Heart left ventricle (tissue), 16 donors: ENCODE data around the gene SLC25A14. TPM values are rescaled to one million over a fixed set of nuclear protein-coding genes. Genes with fewer than 3 reads are reported as not detected.
"Not testable (repeated sequence)": the region's sequence is repeated elsewhere in the genome, so short reads cannot be mapped to it uniquely, and the experiment has no call there.

ENCODE experiments used
- ATAC-seq, 4 donors: fragments of 200-7000 bp; cut with Tn5 transposase; one replicate each; pipeline ENCODE4 v1.9.1; 2020 to 2022; ENCODE audit warnings: moderate library complexity in 4 of 4, mild to moderate bottlenecking in 3 of 4, moderate number of reproducible peaks in 1 of 4
- DNase-seq, 5 donors: peaks; one replicate each; pipeline ENCODE4 v3.0.0-alpha.2; 2020
- H3K27ac ChIP-seq, 12 donors: fragments of 200-600 bp; sonication (generic) in 4 of 12; one replicate each; pipeline versions ENCODE4 v1.5.0 to v1.8.0; 2016 to 2022; ENCODE audit warnings: mild to moderate bottlenecking in 2 of 12
- H3K27me3 ChIP-seq, 9 donors: fragments of 200-600 bp; sonication (generic) in 2 of 9; one replicate each; pipeline versions ENCODE4 v1.5.1 to v1.8.0; 2016 to 2022; ENCODE audit warnings: mild to moderate bottlenecking in 3 of 9
- H3K36me3 ChIP-seq, 9 donors: fragments of 200-600 bp; sonication (generic) in 2 of 9; one replicate each; pipeline versions ENCODE4 v1.5.0 to v1.8.0; 2018 to 2022; ENCODE audit warnings: mild to moderate bottlenecking in 2 of 9
- H3K4me1 ChIP-seq, 12 donors: fragments of 200-600 bp; sonication (generic) in 4 of 12; one replicate each; pipeline versions ENCODE4 v1.5.0 to v1.8.0; 2016 to 2022; ENCODE audit warnings: mild to moderate bottlenecking in 3 of 12
- H3K4me3 ChIP-seq, 12 donors: fragments of 200-600 bp; sonication (generic) in 4 of 12; one replicate each; pipeline versions ENCODE4 v1.5.0 to v1.8.0; 2017 to 2022; ENCODE audit warnings: mild to moderate bottlenecking in 9 of 12, moderate library complexity in 4 of 12
- H3K9me3 ChIP-seq, 12 donors: fragments of 200-600 bp; sonication (generic) in 4 of 12; one replicate each; pipeline versions ENCODE4 v1.5.0 to v1.8.0; 2016 to 2022; ENCODE audit warnings: mild to moderate bottlenecking in 1 of 12
- POLR2A ChIP-seq, 2 donors: fragments of 450-650 bp; IDR thresholded peaks; one replicate each; pipeline ENCODE4 v1.6.1; 2017; ENCODE audit warnings: antibody characterized with exemption in 2 of 2, mild to moderate bottlenecking in 2 of 2, moderate library complexity in 2 of 2
- WGBS, 4 donors: extraction: QIAGEN DNeasy Blood & Tissue Kit in 2 of 4; methylation state at CpG; one replicate each; pipeline versions ENCODE4 v1.1.5 to v1.1.7; 2013 to 2018; 5-methylcytosine and 5-hydroxymethylcytosine counted together
- intact Hi-C, 10 donors: fragments of 100-400 bp; cut with DNase I; formaldehyde crosslinking; loops; one replicate each; pipeline versions ENCODE4 v1.11.1 to v1.14.2; 2022
- polyA plus RNA-seq, 2 donors: library from polyadenylated mRNA; stranded (reverse); fragments of 200-250 nt; gene quantifications; one replicate each; pipeline ENCODE4 v1.2.3, GENCODE V29; 2013
- total RNA-seq, 9 donors: library from RNA; depleted of rRNA in 2 of 9; stranded (reverse); fragments of >200 nt in 2 of 9; fragmentation: NEBNext Ultra II Directional in 3 of 9; extraction: Animal tissue kit (Norgen Biotek cat#: 25700) in 3 of 9; gene quantifications; one replicate each; pipeline versions ENCODE4 v1.1.0 to v1.2.4, GENCODE V29; 2016 to 2023
- TF ChIP-seq, protein P1 (sequence below), 12 donors: fragments of 200-600 bp; sonication (generic) in 4 of 12; IDR thresholded peaks; one replicate each; pipeline versions ENCODE4 v1.5.0 to v1.8.0; 2018 to 2022; ENCODE audit warnings: antibody characterized with exemption in 12 of 12, mild to moderate bottlenecking in 5 of 12
- donor health status: ischemic (EF 13 %, LVEDD 7.1; RV severe dilation, severe dysfunction).
- donor health status: healthy with polysubstance abuse.
- donor health status: DM: no; HTN: yes; CAD: no.
- donor health status: DM: no; HTN: no; CAD: no.
- donor health status: ischemic (EF 25% LVEDD 6.9; RV normal size, moderate dysfunction).
- donor health status: ischemic (EF 25% LVEDD 5.7; RV mildly dilated, moderate dysfunction).
- donor health status: healthy.
- donor health status: DM: yes; HTN: yes; CAD: no.
- donor health status: ischemic (EF 35%, LVEDD 5.7; RV mildly dilated, moderate dysfunction).
- donor health status: nonischemic (EF 11% LVEDD 7.7; RV severe dilation, severe dysfunction).
- donor health status: DM: yes; HTN: yes; CAD: no.
- donor health status: PGD.
- donor health status: ischemic (EF 29% LVEDD 5.4; RV normal size, mild dysfunction).
- donor health status: nonischemic (EF 23%, LVEDD 6.1; RV moderate dilation, normal function).

Gene SLC25A14
- total and polyA plus RNA-seq, 11 donors = 5.7 to 17.7 (median 7.1) TPM

DNA sequence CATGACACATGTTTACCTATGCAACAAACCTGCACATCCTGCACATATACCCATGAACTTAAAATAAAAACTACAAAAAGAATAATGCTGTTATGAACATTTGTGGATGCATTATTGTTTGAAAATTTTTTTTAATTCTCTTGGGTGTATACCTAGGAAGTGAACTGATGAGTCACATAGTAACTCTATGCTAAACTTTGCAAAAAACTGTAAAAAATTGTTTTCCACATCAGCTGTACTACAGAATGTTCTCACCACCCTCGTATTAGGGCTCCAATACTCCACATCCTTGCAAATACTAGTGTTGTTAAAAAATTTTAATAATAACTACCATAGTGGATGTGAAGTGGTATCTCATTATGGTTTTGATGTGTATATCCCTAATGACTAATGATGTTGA, 37.7 kb upstream of the SLC25A14 start:
- Histone ChIP-seq H3K27ac (no peak overlapping the region), H3K36me3 (no peaks in the 10 kb centered on the region), H3K9me3 (peaks cover 0 to 7% (median 0%) of the 10 kb centered on the region in 12 donors), H3K27me3 (peaks cover 0 to 7% (median 0%) of the 10 kb centered on the region in 9 donors), H3K4me1 (no peaks in the 10 kb centered on the region), H3K4me3 (no peak overlapping the region)
- no peak for TF ChIP-seq POLR2A (IDR thresholded peaks at IDR 0.05)
- TF ChIP-seq, protein P1, sequence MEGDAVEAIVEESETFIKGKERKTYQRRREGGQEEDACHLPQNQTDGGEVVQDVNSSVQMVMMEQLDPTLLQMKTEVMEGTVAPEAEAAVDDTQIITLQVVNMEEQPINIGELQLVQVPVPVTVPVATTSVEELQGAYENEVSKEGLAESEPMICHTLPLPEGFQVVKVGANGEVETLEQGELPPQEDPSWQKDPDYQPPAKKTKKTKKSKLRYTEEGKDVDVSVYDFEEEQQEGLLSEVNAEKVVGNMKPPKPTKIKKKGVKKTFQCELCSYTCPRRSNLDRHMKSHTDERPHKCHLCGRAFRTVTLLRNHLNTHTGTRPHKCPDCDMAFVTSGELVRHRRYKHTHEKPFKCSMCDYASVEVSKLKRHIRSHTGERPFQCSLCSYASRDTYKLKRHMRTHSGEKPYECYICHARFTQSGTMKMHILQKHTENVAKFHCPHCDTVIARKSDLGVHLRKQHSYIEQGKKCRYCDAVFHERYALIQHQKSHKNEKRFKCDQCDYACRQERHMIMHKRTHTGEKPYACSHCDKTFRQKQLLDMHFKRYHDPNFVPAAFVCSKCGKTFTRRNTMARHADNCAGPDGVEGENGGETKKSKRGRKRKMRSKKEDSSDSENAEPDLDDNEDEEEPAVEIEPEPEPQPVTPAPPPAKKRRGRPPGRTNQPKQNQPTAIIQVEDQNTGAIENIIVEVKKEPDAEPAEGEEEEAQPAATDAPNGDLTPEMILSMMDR (IDR thresholded peaks at IDR 0.05) = no peak
- ATAC-seq (no peak), DNase-seq (no peak)
- 46 to 65% (median 62%) methylated on average over 1 of the region's 1 CpG for WGBS, 4 donors
- intact Hi-C loops = no loop called here

DNA sequence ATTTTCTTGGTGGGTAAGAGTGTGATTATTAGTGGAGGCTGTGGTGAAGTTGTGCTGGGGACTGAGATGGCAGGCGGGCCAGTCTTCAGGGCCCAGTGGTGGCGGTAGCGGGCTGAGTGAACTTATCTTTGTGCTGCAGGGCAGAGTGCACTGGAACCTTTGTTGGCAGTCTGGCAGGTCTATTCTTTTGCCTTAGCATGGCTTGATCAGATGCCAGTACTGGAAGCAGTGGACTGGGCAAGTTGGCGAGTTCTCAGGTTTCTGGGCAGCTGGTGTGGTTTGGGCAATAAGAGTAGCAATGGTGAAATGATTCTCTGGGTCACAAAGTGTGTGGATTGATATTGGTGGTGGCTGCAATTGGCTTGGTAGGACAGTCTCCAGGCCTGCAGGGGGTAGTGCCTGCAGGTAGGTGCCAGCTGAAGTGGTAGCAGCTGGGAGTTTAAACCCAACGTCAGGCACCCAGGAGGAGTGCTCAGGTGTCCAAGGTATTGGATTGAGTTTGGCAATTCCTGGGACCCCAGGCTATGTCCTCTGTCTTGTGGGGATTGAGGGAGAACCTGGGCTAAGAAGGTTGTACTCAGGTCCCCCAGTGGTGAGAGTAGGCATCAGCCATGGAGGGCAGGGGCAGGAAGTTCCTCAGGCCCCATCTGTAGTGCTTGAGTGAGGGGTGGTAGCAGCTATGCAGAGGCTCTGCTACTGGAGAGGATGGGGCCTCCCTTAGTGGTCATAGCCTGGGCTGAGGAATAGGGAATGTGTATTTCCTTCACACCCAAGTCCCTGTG, 34.9 kb upstream of the SLC25A14 start:
- WGBS, 4 donors = 72 to 96% (median 82%) methylated on average over 5 of the region's 5 CpGs
- intact Hi-C loops = no loop called here
- no peaks in the 10 kb centered on the region for H3K36me3 ChIP-seq
- peaks cover 0 to 7% (median 0%) of the 10 kb centered on the region in 12 donors for H3K9me3 ChIP-seq
- ATAC-seq = no peak
- no peak overlapping the region for H3K4me3 ChIP-seq
- no peak for TF ChIP-seq POLR2A (IDR thresholded peaks at IDR 0.05)
- TF ChIP-seq, protein P1 (IDR thresholded peaks at IDR 0.05) = no peak
- no peak for DNase-seq
- no peak overlapping the region for H3K27ac ChIP-seq
- H3K27me3 ChIP-seq = peaks cover 0 to 3% (median 0%) of the 10 kb centered on the region in 9 donors
- H3K4me1 ChIP-seq = no peaks in the 10 kb centered on the region

DNA sequence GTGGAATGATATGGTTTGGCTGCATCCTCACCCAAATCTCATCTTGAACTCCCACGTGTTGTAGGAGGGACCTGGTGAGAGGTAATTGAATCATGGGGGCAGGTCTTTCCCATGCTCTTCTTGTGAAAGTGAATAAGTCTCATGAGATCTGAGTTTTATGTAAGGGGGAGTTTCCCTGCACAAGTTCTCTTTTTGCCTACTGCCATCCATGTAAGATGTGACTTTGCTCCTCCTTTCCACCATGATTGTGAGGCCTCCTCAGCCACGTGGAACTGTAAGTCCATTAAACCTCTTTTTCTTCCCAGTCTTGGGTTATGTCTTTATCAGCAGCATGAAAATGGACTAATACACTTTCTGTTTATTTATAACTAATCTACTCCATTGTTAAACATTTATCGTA, 19.8 kb upstream of the SLC25A14 start:
- ATAC-seq, H3K36me3 ChIP-seq, H3K27ac ChIP-seq, DNase-seq, H3K9me3 ChIP-seq, H3K4me1 ChIP-seq, H3K4me3 ChIP-seq, intact Hi-C loops: not testable (repeated sequence)
- H3K27me3 ChIP-seq = peaks cover 0 to 30% (median 0%) of the 10 kb centered on the region in 9 donors
- WGBS, 4 donors = 48 to 73% (median 55%) methylated on average over 3 of the region's 3 CpGs

DNA sequence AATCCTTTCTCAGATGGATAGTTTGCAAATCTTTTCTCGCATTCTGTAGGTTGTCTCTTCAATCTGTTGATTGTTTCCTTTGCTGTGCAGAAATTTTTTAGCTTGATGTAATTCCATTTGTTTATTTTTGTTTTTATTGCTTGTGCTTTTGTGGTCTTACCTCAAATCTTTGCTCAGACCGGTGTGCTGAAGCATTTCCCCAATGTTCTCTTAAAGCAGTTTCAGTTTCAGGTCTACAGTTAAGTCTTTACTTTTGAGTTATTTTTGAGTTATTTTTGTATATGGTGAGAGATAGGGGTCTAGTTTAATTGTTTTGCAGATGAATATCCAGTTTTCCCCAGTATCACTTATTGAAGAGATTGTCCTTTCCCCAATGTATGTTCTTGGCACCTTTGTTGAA, 18.2 kb upstream of the SLC25A14 start:
- ATAC-seq (no peak), DNase-seq (no peak)
- no peaks in the 10 kb centered on the region for H3K9me3 ChIP-seq
- no peaks in the 10 kb centered on the region for H3K36me3 ChIP-seq
- peaks cover 0 to 17% (median 0%) of the 10 kb centered on the region in 9 donors for H3K27me3 ChIP-seq
- WGBS, 4 donors = 76 to 87% (median 81%) methylated on average over 2 of the region's 2 CpGs
- no peak overlapping the region for H3K4me3 ChIP-seq
- intact Hi-C loops = no loop called here
- TF ChIP-seq, protein P1 (IDR thresholded peaks at IDR 0.05) = no peak
- TF ChIP-seq POLR2A (IDR thresholded peaks at IDR 0.05) = no peak
- H3K4me1 ChIP-seq = no peaks in the 10 kb centered on the region
- no peak overlapping the region for H3K27ac ChIP-seq
